ENCODE results near the gene NAALADL2.

GRCh38 chr3:175651716-175652115, 792.6 kb downstream of the NAALADL2 start:
- TF ChIP-seq POLR2A (IDR thresholded peaks at IDR 0.05) = no peak
- TF ChIP-seq CTCF (IDR thresholded peaks at IDR 0.05) = no peak

Data from uterus (tissue), 2 donors.